MCF 10A (cell line): ENCODE measurements around the gene ADGRF4. TPM values are rescaled to one million over a fixed set of nuclear protein-coding genes. Genes with fewer than 3 reads are reported as not detected.

ENCODE experiments used
- BruUV-seq: library from RNA; stranded (reverse); fragments of 400-500 nt; replicated peaks from 2 replicates; lab custom pipeline; 2021; lab: Mats Ljungman, UMichigan
- CTCF ChIA-PET: fragments of 300-600 bp; sonication (Branson Sonifier 250); formaldehyde crosslinking; extraction: SDS; loops from one replicate; lab custom pipeline; 2021; ENCODE audit warnings: antibody characterized with exemption, inconsistent platforms; lab: Yijun Ruan, JAX
- POLR2A ChIA-PET: fragments of 300-600, 350-650 bp; sonication (Branson Sonifier 250); formaldehyde crosslinking; extraction: SDS; loops from one replicate; lab custom pipeline; 2020; ENCODE audit warnings: antibody characterized with exemption, inconsistent platforms; lab: Yijun Ruan, JAX
- DNase-seq: peaks from one replicate; pipeline ENCODE4 v3.0.0-alpha.2; 2018; ENCODE audit not compliant: unreplicated experiment
- H3K27ac Mint-ChIP-seq: one replicate; pipeline ENCODE4 v1.8.0; 2022; ENCODE audit warnings: mild to moderate bottlenecking, low read depth, mixed read lengths; ENCODE audit not compliant: unreplicated experiment
- H3K27me3 Mint-ChIP-seq: one replicate; pipeline ENCODE4 v1.8.0; 2022; ENCODE audit warnings: mixed read lengths; ENCODE audit not compliant: insufficient read depth, unreplicated experiment
- H3K36me3 Mint-ChIP-seq: one replicate; pipeline ENCODE4 v1.8.0; 2022; ENCODE audit warnings: mild to moderate bottlenecking, moderate library complexity, mixed read lengths; ENCODE audit not compliant: insufficient read depth, unreplicated experiment
- H3K4me1 Mint-ChIP-seq: one replicate; pipeline ENCODE4 v1.8.0; 2022; ENCODE audit warnings: mixed read lengths; ENCODE audit not compliant: insufficient read depth, unreplicated experiment
- H3K4me3 Mint-ChIP-seq: one replicate; pipeline ENCODE4 v1.8.0; 2022; ENCODE audit warnings: mild to moderate bottlenecking, moderate library complexity, mixed read lengths; ENCODE audit not compliant: unreplicated experiment
- H3K9me3 Mint-ChIP-seq: one replicate; pipeline ENCODE4 v1.8.0; 2022; ENCODE audit warnings: mixed read lengths; ENCODE audit not compliant: unreplicated experiment
- intact Hi-C: fragments of 100-400 bp; cut with micrococcal nuclease; formaldehyde crosslinking; loops from 2 replicates; pipeline ENCODE4 v1.14.1; 2022
- total RNA-seq: library from RNA; stranded (reverse); gene quantifications from 2 replicates; pipeline ENCODE4 v1.2.3, GENCODE V29; 2022
- TF ChIP-seq, protein P1 (sequence below): fragments of 200-600 bp; IDR thresholded peaks from one replicate; pipeline ENCODE4 v1.8.0; 2022; ENCODE audit warnings: antibody characterized with exemption, mild to moderate bottlenecking; ENCODE audit not compliant: unreplicated experiment

Gene ADGRF4
- total RNA-seq, 1 experiment from 2014 or later, result 1.2 TPM

DNA sequence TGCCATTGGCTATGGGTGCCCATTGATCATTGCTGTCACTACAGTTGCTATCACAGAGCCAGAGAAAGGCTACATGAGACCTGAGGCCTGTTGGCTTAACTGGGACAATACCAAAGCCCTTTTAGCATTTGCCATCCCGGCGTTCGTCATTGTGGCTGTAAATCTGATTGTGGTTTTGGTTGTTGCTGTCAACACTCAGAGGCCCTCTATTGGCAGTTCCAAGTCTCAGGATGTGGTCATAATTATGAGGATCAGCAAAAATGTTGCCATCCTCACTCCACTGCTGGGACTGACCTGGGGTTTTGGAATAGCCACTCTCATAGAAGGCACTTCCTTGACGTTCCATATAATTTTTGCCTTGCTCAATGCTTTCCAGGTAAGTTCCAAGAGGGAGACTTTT is 16.4 kb downstream of the ADGRF4 start:
- intact Hi-C loops, result no loop called here
- no peak for DNase-seq
- Mint-ChIP-seq H3K27me3 (no peaks in the 10 kb centered on the region), H3K4me1 (peaks cover 5% of the 10 kb centered on the region), H3K9me3 (no peaks in the 10 kb centered on the region), H3K27ac (no peak overlapping the region), H3K4me3 (no peak overlapping the region), H3K36me3 (peaks cover 7% of the 10 kb centered on the region)
- ChIA-PET CTCF (interaction anchor here (1.3 kb wide), 1 partner anchor 17 kb away, joined by 4 read pairs; no protein-coding TSS in a partner anchor), POLR2A (interaction anchor here (1.4 kb wide), 1 partner anchor 45 kb away, joined by 3 read pairs; no protein-coding TSS in a partner anchor)
- TF ChIP-seq, protein P1, sequence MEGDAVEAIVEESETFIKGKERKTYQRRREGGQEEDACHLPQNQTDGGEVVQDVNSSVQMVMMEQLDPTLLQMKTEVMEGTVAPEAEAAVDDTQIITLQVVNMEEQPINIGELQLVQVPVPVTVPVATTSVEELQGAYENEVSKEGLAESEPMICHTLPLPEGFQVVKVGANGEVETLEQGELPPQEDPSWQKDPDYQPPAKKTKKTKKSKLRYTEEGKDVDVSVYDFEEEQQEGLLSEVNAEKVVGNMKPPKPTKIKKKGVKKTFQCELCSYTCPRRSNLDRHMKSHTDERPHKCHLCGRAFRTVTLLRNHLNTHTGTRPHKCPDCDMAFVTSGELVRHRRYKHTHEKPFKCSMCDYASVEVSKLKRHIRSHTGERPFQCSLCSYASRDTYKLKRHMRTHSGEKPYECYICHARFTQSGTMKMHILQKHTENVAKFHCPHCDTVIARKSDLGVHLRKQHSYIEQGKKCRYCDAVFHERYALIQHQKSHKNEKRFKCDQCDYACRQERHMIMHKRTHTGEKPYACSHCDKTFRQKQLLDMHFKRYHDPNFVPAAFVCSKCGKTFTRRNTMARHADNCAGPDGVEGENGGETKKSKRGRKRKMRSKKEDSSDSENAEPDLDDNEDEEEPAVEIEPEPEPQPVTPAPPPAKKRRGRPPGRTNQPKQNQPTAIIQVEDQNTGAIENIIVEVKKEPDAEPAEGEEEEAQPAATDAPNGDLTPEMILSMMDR, result no peak
- BruUV-seq, result no TSS peak

DNA sequence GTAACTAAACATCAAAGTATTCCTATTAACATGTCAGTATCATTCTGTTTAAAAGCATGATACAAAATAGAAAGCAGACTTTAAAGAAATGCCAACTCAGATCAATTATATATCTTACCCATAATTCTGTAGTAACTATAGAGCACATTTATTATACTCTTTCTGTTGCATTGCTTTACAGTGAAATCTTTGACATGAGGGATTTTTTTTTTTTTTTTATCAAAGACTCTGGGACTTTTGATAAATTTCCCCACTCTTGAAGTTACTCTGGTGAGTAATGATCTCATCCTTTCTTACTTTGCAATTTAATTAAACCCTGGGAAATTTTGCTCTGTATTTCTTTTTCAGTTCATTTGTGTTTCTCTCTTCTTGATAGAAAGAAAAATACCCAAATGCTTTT is 17.4 kb downstream of the ADGRF4 start:
- DNase-seq, result no peak
- Mint-ChIP-seq H3K4me3 (no peak overlapping the region), H3K4me1 (no peaks in the 10 kb centered on the region), H3K36me3 (no peaks in the 10 kb centered on the region), H3K9me3 (no peaks in the 10 kb centered on the region), H3K27ac (no peak overlapping the region), H3K27me3 (no peaks in the 10 kb centered on the region)
- intact Hi-C loops, result no loop called here
- TF ChIP-seq, protein P1, result no peak
- CTCF ChIA-PET, result interaction anchor here (1.3 kb wide), 1 partner anchor 16 kb away, joined by 4 read pairs; no protein-coding TSS in a partner anchor
- no TSS peak for BruUV-seq
- POLR2A ChIA-PET, result interaction anchor here (0.7 to 1.4 kb wide), 2 partner anchors 26 to 46 kb away, joined by 3 read pairs; no protein-coding TSS in a partner anchor

DNA sequence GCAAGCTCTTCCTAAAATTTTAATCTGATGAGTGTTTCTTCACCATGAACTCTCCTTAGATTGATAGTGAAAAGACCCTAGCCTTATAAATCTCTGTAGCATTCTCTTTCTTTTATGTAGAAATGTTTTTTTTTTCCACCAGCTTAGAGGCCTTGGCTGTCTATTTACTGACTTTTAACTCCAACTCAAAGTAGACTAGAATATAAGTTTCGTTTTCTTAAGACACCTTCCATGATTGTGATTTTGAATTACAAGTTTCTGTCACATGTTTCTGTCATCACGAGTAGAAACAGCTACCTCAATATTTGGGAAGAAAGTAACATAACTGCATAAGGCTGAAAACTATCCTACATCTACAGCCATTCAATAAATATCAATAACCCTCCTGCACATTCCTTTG is 17.8 kb downstream of the ADGRF4 start:
- H3K27ac Mint-ChIP-seq, result no peak overlapping the region
- H3K4me1 Mint-ChIP-seq, result no peaks in the 10 kb centered on the region
- intact Hi-C loops, result no loop called here
- no peaks in the 10 kb centered on the region for H3K27me3 Mint-ChIP-seq
- TF ChIP-seq, protein P1, result no peak
- POLR2A ChIA-PET, result interaction anchor here (0.7 to 1.4 kb wide), 3 partner anchors 11 to 46 kb away, joined by 3 to 4 read pairs (median 3); no protein-coding TSS in a partner anchor
- H3K9me3 Mint-ChIP-seq, result no peaks in the 10 kb centered on the region
- no peaks in the 10 kb centered on the region for H3K36me3 Mint-ChIP-seq
- CTCF ChIA-PET, result interaction anchor here (1.3 kb wide), 1 partner anchor 15 kb away, joined by 4 read pairs; no protein-coding TSS in a partner anchor
- H3K4me3 Mint-ChIP-seq, result no peak overlapping the region
- no TSS peak for BruUV-seq
- no peak for DNase-seq

DNA sequence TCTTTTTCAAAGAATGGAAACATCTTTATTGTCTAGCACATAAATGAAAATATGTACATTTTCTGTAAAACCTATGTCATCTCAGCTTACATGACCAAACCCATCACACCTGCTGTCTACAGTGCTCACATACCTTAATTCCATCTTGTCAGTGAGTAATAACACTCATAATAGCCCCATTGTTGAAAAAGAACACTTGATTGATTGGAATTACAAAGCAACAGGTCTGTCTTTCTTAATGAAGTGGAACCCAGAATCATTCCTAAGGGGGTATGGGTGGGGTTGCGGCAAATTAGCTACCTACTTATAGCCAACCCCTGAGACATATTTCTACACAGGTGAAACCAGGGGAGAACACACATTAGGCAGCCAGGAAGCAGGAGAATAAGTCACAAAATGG is 20.2 kb downstream of the ADGRF4 start:
- no TSS peak for BruUV-seq
- DNase-seq, result no peak
- Mint-ChIP-seq H3K4me1 (no peaks in the 10 kb centered on the region), H3K27ac (no peak overlapping the region), H3K9me3 (no peaks in the 10 kb centered on the region), H3K27me3 (no peaks in the 10 kb centered on the region), H3K36me3 (no peaks in the 10 kb centered on the region), H3K4me3 (no peak overlapping the region)
- TF ChIP-seq, protein P1, result no peak
- ChIA-PET POLR2A (interaction anchor here (0.5 to 0.6 kb wide), 2 partner anchors 53 to 1903 kb away, joined by 3 read pairs; no protein-coding TSS in a partner anchor), CTCF (no interaction called here)
- intact Hi-C loops, result no loop called here
